GM19351 (cell line): ENCODE data around the gene NFYB.
"Not testable (repeated sequence)": the region's sequence is repeated elsewhere in the genome, so short reads cannot be mapped to it uniquely, and the experiment has no call there.

Experiments used
- ATAC-seq: cut with Tn5 transposase; IDR thresholded peaks from one replicate; pipeline ENCODE4 v1.9.1; 2021; ENCODE audit warnings: mild to moderate bottlenecking, moderate library complexity; ENCODE audit not compliant: unreplicated experiment

Gene NFYB

DNA sequence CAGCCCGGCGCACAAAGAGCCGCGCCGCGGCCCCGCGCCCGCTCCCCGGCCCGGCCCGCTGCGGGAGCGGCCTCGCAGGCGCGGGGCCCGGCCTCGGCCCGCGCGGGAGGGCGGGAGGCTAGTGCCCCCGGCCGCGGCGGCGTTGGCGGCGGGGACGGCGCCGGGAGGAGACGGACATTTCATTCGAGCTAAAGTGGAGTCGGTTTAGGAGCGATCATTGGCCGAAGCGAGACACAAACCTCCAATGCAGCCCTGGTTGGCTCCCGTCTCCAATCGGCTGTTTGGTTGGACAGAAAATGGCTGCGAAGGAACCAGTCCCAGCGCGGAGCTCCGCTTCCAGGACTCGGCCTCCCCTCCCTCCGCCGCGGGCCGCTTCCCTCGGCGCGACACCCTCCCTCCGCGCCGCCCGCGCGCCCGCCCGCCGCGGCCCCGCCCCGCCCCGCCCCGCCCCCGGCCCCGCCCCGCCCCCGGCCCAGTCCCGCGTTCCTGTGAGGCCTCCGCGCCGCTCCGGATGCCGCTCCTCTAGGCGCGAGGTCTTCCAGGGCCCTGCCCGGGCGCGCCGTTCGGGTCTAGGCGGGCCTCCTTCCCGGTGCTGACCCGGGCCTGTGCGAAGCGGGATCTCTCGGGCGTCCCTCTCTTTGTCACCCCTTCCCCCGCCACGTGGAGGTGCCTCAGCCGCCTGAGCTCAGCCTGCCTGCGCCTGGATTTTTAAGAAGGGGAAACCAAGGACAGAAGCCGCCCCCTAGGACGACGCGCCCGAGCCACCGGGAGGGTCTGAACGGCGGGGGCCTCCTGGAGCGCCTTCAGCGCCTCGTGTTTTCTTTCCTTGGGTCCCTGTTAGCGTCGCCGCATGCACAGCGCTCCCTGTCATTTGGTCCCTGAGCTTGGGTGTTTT, at the start of gene NFYB:
NFYB (minus strand) TSS at position 309 of the 895 bp plus-strand sequence. CDS start 2,757 bp downstream, outside the sequence.
- ATAC-seq = peak; percentile 91

GRCh38 chr12:104187446-104188155, 49.6 kb upstream of the NFYB start:
- ATAC-seq = no peak

DNA sequence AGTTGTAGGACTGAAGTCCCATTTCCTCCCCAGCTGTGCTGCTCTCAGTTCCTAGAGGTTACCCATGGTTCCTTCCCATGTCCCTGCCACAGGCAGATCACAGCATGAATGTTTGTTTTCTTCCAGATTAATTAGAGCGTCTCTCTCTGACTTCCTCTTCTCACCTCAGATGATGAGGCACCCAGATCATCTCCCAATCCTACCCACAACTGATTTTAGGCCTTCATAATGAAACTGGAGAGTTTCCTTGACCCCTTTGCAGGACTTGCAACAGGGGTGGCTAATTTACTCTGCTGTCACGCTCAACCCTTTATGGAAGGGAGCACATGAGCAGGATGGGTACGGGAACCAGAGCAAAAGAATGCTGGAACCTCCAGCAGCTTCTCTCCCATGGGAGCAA, 45.4 kb upstream of the NFYB start:
- no peak for ATAC-seq

- ATAC-seq = no peak
Measured at GRCh38 chr12:104182621-104183378, 44.8 kb upstream of the NFYB start.

DNA sequence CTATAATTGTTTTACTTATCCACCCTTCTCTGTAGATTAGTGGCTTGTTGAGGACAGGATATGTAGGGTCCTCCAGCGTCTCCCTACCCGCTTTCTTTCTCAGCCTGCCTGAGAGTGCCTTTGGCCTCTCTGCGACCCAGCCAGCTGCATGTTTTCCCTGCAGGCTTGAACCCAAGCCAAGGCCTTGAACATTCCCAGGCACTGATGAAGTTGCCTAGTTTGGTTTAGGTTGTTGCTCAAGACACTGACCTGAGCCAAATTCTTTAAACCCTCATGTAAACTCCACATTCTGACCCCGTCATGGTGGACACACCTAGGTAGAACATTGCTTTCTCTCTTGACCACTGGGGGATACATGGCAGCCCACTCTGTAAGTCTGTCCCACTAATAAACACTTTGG, 44.1 kb upstream of the NFYB start:
- no peak for ATAC-seq

DNA sequence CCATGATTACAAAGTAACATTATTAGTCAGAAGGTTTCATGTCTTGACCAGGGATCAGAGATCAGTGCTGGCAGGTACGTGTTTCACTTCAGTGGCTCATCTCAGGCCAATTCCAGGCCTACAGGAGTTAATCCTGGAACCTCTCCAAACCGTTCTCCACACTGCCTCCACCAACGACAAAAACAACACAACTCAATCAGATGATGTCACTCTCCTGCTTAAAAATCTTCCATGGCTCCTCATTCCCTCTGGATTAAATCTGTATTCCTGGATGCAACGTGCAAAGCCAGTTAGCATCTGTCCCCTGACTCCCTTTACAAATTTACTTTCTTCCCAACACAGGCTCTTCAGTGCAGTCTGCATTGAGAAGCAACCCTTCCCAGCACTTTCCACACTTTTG, 43.3 kb upstream of the NFYB start:
- ATAC-seq = no peak

DNA sequence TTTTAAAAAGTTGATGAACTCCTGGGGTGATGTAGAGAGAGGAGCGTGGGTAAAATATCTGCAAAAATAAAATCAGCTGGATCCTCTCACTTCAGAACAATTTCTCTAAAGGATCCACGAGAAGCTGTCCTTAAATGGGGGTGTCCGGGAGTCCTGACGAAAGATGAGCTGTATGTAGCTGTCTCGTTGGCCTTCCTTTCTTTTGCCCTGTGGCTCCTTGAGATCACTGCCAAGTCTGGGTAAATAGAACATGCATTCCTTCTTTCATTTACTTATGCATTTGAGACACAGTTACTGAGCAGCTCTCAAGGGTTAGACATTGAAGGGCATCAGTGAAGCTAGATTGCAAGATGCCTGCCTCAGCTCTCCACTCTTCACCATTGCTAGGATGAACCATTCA, 42.4 kb upstream of the NFYB start:
- no peak for ATAC-seq

GRCh38 chr12:104177663-104178501, 39.9 kb upstream of the NFYB start:
- ATAC-seq = no peak

- no peak for ATAC-seq
Measured at GRCh38 chr12:104177336-104177662, 39.3 kb upstream of the NFYB start.

DNA sequence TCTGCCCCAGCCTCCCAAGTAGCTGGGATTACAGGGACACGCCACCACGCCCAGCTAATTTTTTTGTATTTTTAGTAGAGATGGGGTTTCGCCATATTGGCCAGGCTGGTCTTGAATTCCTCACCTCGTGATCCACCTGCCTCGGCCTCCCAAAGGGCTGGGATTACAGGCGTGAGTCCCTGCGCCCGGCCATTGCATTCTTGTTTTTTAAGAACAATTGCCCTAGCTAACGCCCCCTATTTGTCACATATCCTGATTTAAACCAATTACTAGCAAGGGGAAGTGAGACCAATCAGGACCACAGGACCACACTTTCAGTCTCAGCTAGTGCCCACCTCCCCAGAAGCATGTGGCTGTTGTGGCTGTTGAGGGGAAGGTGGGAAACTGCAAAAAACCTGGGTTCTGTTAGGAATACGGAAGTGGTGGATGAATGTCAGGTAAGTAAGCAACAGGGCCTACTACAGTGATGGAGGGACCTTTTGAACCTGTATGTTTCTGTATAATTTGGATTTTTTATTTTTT, 37.8 kb upstream of the NFYB start:
- ATAC-seq = no peak

DNA sequence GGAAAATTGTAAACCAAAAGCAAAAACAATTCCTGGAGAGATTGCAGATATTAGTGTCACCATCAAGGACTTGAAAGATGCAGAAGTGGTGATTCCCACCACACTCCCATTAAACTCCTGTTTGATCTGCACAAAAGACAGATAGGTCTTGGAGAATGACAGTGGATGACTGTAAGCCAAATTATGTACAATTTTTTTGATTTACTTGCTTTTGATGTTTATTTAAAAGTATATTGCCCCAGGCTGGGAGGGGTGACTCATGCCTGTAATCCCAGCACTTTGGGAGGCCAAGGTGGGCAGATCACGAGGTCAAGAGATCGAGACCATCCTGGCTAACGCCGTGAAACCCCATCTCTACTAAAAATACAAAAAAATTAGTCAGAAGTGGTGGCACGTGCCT, 35.8 kb upstream of the NFYB start:
- not testable (repeated sequence) for ATAC-seq

- no peak for ATAC-seq
Measured at GRCh38 chr12:104172570-104172947, 34.5 kb upstream of the NFYB start.

- ATAC-seq = no peak
Measured at GRCh38 chr12:104171785-104172569, 34.0 kb upstream of the NFYB start.

GRCh38 chr12:104168596-104168995, 30.6 kb upstream of the NFYB start:
- ATAC-seq = no peak

DNA sequence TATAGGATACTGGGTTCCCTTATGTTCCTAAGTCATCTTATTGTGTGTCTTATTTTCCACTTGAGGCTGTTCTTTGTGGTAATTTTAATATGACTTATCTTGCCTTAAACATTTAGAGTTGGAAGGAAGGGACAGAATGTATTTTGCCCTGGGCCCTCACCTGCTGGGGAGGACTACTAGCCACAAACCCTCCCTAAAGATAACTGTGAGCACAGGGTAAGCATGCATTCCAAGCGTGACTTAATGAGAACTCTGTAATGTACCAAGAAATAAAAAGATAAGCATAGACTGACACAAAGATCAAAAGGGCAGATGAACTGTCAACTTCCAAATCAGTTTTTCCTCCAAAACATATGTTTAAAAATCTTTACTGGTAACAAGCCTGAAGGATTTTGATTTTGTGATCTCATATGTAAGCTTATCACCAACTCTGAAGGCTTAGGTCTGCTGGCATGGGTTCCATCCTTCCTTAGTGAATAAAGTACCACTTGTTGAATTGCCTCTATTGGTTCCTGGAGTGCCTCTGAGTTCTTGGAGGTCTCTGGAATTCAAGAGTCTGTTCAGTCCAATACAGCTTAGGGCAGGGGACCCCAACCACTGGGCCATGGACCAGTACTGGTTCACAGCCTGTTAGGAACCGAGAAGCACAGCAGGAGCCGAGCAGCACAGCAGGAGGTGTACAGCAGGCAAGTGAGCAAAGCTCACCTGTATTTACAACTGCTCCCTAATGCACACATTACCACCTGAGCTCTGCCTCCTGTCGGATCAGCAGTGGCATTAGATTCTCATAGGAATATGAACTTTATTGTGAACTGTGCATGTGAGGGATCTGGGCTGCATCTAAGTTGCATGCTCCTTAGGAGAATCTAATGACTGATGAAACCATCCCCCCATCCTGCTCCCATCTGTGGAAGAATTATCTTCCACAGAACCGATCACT, 29.8 kb upstream of the NFYB start:
- no peak for ATAC-seq

- no peak for ATAC-seq
Measured at GRCh38 chr12:104166465-104166864, 28.5 kb upstream of the NFYB start.

DNA sequence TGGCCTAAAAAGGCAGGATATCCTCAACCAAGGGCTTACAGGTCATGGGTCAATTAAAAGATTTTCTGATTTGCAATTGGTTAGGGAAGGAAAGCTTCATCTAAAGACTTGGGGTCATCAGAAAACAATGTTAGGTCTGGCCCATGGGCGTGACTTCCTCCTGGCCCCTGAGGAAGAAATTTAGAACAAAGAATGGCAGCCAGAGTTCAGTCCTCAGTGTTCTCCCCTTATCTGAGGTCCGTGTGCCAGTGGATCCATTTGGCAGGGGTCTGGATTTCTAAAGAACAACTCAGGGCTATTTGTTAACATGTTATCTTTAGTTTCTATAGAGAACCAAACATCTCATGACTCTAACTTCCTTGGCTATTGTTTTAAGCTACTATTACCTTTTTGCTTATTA, 27.8 kb upstream of the NFYB start:
- no peak for ATAC-seq

DNA sequence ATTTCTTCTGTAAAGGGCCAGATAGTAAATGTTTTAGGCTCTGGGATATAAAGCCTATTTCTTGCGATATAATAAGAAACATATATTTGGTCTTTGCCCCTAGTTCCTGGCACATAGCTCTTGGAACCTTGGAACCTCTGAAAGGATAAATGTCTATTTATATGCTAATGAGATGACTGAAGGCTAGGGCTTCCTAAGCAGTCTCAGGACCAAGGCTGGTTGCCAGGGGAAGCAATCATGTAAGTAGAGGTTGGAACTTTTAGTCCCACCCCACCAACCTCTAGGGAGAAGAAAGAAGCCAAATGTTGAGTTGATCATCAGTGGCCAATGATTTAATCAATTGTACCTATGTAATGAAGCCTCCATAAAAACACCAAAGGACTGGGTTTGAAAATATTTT, 26.6 kb upstream of the NFYB start:
- ATAC-seq = no peak

GRCh38 chr12:104163631-104164030, 25.6 kb upstream of the NFYB start:
- ATAC-seq = no peak
